Measurements from ENCODE around the gene PTGES3L.

DNA sequence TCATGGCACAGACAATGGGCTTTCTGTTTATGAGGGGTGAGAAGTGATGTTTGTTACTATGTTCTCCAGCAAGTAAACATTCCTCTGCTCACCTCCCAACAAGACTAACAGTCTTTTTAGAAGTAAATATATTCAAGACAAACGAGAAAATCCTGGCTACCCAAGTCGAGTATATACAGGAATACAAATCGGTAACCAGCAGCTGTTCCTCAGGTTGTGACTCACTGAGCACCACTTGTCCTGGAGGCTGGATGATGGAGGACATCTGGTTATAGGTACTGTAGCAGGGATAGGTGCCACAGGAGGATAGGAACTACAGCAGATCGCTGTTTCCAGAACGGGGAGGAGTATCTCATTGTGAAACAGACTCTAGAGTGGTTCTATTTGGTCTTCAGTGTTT is 13.0 kb upstream of the PTGES3L start:
- TF ChIP-seq EZH2 (IDR thresholded peaks at IDR 0.05; ENCODE audit: insufficient read depth, poor library complexity, severe bottlenecking) (no peak), EZH2phosphoT487 (IDR thresholded peaks at IDR 0.05; ENCODE audit: insufficient read depth, low read depth) (no peak)

Measured in GM23248 (cell line).